Ramos (cell line): ENCODE results near the gene ANO6.
"Not testable (repeated sequence)": the region's sequence is repeated elsewhere in the genome, so short reads cannot be mapped to it uniquely, and the experiment has no call there.

Experiments used
- in situ Hi-C: fragments of 300-500 bp; cut with MboI; formaldehyde crosslinking; loops from one replicate; pipeline ENCODE4 v1.14.3; 2022; ENCODE audit warnings: low sequenced_read_pairs; ENCODE audit not compliant: unreplicated experiment

The ANO6 gene, protein sequence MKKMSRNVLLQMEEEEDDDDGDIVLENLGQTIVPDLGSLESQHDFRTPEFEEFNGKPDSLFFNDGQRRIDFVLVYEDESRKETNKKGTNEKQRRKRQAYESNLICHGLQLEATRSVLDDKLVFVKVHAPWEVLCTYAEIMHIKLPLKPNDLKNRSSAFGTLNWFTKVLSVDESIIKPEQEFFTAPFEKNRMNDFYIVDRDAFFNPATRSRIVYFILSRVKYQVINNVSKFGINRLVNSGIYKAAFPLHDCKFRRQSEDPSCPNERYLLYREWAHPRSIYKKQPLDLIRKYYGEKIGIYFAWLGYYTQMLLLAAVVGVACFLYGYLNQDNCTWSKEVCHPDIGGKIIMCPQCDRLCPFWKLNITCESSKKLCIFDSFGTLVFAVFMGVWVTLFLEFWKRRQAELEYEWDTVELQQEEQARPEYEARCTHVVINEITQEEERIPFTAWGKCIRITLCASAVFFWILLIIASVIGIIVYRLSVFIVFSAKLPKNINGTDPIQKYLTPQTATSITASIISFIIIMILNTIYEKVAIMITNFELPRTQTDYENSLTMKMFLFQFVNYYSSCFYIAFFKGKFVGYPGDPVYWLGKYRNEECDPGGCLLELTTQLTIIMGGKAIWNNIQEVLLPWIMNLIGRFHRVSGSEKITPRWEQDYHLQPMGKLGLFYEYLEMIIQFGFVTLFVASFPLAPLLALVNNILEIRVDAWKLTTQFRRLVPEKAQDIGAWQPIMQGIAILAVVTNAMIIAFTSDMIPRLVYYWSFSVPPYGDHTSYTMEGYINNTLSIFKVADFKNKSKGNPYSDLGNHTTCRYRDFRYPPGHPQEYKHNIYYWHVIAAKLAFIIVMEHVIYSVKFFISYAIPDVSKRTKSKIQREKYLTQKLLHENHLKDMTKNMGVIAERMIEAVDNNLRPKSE

DNA sequence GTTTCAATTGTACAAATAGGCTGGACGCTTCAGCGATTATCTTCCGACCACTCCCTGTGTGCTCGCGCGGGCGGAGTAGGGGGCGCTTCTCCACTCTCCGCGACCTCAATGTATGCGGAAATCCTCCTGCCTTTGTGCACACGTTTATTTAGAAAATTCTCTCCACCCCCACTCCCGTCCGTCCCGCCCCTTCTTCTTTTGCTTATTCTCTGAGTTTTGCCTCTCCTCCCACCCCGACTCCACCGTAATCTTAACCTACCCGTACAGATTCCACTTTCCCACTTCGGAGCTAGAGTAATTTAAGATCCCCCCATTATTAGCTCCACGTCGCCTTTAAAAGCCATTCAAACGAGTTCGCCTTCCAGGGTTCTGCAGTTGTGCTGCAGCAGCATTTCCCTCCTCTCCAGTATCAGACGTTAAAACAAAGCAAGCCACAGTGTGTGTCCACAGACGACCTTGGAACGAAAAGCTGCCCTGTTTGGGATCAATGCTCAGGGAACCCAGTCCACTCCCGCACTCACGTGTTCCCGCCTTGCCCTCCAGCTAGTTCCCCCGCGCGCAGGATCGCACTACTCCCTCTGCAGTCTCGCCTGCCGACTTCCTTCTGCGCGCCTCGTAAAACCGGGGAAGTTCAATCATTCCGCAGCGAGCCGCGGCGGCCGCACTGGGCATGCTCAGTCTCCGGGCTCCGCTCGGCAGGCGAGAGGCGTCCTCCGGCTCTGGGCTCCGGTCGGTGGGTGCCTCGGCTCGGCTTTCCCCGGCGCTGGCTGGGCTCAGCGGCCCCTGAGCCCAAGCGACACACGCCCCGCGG is at the start of gene ANO6:
Gene ANO6, plus strand, starts transcription at position 677 of the 811 bp plus-strand sequence. CDS start 227 bp downstream, outside the sequence.
- in situ Hi-C loops: no loop called here

- in situ Hi-C loops: no loop called here
These were observed 46.9 kb upstream of the ANO6 start for GRCh38 chr12:45168976-45169375.

DNA sequence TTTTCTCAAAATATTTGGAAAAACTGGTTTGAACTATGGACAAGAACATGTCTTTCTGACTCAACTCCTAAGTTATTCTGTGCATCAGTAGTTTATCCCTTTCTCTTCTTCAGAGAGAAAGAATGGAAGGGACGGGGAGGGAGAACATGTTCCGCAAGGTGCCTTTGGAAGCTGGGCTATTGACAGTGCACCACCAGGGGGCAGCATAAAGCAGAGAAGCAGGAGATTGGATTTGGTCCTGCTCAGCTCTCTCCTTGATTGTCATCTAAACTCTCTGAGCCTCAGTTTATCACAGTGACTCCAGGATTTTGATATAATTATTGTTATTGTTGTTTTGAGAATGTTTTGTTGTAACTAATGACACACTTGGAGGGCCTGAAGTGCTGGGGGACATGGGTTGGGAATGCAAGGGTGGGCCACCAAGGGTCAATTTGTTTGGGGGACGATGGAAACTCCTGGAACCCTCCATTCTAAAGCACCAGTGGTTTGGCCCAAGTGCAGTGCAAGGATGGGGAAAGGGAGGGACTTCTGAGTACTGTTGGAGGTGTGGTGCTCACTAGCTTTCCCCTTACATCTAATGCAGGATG is 45.3 kb upstream of the ANO6 start:
- in situ Hi-C loops: no loop called here

GRCh38 chr12:45173293-45173692 is 42.6 kb upstream of the ANO6 start:
- in situ Hi-C loops: not testable (repeated sequence)

DNA sequence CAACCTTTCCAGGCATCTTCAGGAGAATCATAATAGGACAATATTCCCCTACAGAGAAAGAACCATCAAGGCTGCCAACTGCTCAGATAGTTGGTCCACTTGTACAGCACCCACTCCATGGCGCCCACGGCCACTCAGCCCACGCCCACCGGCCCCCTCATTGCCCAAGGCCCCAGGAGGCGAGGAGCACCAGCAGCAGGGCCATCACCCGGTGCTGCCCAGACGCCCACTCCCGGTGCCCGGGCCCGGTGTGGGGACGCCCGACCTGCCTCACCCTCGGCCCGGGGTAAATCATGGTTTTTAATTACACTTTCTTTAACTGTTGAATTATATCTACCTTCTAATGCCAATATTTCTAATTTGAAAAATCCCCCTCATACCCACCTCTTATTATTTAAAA is 41.3 kb upstream of the ANO6 start:
- in situ Hi-C loops: no loop called here

- in situ Hi-C loops: no loop called here
These were observed 37.1 kb upstream of the ANO6 start for GRCh38 chr12:45178771-45179170.

GRCh38 chr12:45182511-45182910 is 33.4 kb upstream of the ANO6 start:
- in situ Hi-C loops: no loop called here

GRCh38 chr12:45183246-45183645 is 32.6 kb upstream of the ANO6 start:
- in situ Hi-C loops: no loop called here

- in situ Hi-C loops: no loop called here
These were observed 31.5 kb upstream of the ANO6 start for GRCh38 chr12:45184147-45184963.

- in situ Hi-C loops: no loop called here
These were observed 29.1 kb upstream of the ANO6 start for GRCh38 chr12:45186762-45187161.

DNA sequence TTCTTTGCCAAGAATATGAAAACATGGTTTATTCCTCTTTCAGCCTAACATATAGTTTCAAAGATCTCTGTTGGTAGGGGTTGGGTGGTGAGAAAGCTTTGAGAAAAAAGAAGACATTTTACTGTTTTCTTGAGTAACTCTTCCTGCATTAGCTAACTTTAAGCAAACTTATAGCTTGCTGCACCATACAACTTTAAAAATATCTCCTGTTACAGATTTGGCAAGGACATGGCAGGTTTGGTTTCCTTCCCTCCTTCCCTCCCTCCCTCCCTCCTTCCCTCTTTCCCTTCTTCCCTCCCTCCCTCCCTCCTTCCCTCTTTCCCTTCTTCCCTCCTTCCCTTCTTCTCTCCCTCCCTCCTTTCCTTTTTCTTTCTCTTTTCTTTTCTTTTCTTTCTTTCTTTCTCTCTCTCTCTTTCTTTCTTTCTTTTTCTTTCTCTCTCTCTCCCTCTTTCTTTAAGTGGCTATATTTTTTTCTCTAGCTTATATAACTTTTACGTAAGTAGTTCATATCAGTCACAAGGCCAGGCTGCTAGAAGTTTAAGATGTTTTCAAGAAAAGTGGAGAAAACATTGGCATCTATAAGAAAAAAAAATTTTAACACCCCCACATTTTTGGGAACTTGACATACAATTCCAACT is 26.0 kb upstream of the ANO6 start:
- in situ Hi-C loops: no loop called here

DNA sequence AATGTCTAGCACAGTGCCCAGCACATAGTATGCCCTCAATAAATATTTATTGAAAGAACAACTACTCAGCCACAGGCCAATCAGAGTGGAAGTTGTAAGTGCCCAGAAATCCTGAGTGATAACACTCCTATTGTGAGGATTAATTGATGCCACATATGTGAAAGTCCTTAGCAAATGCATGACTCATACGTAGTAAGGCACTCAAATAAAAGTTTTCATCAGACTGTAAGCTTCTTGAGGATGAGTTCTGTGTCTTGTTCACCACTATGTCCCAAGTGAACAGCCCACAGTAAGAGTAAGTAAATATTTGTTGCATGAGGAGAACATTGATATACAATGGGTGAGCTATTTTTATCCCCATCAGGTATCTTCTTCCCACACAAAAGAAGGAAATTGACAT is 24.7 kb upstream of the ANO6 start:
- in situ Hi-C loops: no loop called here

GRCh38 chr12:45192707-45193106 is 23.2 kb upstream of the ANO6 start:
- in situ Hi-C loops: no loop called here

GRCh38 chr12:45200491-45201043 is 15.3 kb upstream of the ANO6 start:
- in situ Hi-C loops: no loop called here

DNA sequence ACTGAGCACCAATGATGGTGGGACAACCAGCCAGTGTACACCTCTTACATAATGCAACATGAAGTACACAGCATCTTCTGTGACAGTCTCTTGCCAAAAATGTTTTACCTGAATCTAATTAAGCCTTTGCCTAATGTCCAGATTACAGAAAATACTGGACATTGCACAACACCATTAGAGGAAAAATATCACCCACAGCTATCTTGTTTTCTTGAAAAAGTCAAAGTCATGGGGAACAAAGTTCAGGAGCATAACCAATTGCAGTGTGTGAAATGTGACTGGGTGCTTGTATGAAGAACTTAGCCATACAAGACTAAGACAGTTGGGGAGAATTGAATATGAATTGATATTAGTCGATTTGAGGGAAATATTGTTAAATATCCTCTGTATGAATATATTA is 12.1 kb upstream of the ANO6 start:
- in situ Hi-C loops: no loop called here

DNA sequence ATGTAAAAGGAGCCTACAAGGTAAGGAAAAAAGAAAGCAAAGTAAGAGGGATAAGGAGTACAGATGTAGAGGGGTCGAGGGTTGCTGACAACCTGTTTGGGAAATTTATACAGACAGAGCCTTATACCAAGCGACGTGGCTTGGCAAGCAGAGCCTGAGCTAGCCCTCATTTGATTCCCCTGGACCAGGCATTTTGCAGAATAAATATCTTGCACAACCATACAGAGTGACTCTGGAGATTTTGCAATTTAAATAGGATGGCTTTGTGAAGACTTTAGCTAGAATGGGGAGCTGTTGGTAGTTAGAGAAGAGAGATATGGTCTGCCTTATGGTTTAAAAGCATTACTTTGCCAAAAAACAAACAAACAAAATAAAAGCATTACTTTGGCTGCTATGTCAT is 11.1 kb upstream of the ANO6 start:
- in situ Hi-C loops: no loop called here

DNA sequence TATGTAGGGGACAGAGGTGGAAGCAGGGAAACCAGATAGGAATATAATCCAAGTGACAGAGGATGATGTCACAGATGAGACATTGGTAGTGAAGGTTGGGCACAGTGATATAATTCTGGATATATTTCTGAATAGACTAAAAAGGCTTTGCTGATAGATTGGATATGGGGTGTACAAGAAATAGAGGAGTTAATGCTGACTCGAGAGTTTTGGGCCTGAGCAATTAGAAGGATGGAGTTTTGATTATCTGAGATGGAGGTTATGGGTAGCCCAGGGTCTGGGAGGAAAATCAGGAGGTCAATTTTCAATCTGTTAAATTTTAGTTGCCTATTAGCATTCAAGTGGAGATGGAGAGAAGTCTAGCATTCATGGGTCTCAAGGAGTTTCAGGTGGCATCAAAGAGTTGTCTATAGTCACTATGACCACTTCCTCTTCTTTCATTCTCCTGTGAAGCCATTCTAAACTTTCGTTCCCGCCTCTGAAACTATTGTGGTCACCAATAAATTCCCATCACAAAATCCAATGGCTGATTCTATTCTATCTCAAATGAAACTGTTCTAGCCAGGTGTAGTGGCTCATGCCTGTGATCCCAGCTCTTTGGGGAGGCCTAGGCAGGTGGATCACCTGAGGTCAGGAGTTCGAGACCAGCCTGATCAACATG is 10.6 kb upstream of the ANO6 start:
- in situ Hi-C loops: no loop called here
